ENCODE data around the gene PRPF40A. TPM values are rescaled to one million over a fixed set of nuclear protein-coding genes. Genes with fewer than 3 reads are reported as not detected.

Gene PRPF40A
- total and polyA plus RNA-seq, 2 of the 8 experiments (the other 6 are each of a cell fraction or from before 2014, with no cell fraction given), result 85.5 to 176 TPM

DNA sequence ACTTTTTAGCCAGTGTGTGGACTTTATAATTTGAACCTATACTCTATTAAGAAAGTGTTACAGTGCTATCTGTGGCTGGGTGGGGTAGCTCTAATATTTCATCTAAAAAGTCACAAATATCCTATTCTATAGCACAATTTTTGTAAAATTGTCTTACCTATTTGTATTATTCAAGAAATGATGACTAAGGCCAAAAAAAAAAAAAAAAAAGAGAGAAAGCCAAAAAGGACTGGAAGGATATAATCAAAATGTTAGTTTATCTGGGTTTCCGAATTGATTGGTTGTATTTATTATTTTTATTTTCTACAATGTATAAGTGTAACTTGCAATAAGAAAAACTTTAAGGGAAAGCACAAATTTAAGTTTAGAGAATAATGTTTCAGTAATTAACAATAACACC, 6.7 kb upstream of the PRPF40A start (continued):
- TF ChIP-seq, protein P1, sequence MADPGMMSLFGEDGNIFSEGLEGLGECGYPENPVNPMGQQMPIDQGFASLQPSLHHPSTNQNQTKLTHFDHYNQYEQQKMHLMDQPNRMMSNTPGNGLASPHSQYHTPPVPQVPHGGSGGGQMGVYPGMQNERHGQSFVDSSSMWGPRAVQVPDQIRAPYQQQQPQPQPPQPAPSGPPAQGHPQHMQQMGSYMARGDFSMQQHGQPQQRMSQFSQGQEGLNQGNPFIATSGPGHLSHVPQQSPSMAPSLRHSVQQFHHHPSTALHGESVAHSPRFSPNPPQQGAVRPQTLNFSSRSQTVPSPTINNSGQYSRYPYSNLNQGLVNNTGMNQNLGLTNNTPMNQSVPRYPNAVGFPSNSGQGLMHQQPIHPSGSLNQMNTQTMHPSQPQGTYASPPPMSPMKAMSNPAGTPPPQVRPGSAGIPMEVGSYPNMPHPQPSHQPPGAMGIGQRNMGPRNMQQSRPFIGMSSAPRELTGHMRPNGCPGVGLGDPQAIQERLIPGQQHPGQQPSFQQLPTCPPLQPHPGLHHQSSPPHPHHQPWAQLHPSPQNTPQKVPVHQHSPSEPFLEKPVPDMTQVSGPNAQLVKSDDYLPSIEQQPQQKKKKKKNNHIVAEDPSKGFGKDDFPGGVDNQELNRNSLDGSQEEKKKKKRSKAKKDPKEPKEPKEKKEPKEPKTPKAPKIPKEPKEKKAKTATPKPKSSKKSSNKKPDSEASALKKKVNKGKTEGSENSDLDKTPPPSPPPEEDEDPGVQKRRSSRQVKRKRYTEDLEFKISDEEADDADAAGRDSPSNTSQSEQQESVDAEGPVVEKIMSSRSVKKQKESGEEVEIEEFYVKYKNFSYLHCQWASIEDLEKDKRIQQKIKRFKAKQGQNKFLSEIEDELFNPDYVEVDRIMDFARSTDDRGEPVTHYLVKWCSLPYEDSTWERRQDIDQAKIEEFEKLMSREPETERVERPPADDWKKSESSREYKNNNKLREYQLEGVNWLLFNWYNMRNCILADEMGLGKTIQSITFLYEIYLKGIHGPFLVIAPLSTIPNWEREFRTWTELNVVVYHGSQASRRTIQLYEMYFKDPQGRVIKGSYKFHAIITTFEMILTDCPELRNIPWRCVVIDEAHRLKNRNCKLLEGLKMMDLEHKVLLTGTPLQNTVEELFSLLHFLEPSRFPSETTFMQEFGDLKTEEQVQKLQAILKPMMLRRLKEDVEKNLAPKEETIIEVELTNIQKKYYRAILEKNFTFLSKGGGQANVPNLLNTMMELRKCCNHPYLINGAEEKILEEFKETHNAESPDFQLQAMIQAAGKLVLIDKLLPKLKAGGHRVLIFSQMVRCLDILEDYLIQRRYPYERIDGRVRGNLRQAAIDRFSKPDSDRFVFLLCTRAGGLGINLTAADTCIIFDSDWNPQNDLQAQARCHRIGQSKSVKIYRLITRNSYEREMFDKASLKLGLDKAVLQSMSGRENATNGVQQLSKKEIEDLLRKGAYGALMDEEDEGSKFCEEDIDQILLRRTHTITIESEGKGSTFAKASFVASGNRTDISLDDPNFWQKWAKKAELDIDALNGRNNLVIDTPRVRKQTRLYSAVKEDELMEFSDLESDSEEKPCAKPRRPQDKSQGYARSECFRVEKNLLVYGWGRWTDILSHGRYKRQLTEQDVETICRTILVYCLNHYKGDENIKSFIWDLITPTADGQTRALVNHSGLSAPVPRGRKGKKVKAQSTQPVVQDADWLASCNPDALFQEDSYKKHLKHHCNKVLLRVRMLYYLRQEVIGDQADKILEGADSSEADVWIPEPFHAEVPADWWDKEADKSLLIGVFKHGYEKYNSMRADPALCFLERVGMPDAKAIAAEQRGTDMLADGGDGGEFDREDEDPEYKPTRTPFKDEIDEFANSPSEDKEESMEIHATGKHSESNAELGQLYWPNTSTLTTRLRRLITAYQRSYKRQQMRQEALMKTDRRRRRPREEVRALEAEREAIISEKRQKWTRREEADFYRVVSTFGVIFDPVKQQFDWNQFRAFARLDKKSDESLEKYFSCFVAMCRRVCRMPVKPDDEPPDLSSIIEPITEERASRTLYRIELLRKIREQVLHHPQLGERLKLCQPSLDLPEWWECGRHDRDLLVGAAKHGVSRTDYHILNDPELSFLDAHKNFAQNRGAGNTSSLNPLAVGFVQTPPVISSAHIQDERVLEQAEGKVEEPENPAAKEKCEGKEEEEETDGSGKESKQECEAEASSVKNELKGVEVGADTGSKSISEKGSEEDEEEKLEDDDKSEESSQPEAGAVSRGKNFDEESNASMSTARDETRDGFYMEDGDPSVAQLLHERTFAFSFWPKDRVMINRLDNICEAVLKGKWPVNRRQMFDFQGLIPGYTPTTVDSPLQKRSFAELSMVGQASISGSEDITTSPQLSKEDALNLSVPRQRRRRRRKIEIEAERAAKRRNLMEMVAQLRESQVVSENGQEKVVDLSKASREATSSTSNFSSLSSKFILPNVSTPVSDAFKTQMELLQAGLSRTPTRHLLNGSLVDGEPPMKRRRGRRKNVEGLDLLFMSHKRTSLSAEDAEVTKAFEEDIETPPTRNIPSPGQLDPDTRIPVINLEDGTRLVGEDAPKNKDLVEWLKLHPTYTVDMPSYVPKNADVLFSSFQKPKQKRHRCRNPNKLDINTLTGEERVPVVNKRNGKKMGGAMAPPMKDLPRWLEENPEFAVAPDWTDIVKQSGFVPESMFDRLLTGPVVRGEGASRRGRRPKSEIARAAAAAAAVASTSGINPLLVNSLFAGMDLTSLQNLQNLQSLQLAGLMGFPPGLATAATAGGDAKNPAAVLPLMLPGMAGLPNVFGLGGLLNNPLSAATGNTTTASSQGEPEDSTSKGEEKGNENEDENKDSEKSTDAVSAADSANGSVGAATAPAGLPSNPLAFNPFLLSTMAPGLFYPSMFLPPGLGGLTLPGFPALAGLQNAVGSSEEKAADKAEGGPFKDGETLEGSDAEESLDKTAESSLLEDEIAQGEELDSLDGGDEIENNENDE (IDR thresholded peaks at IDR 0.05; ENCODE audit: insufficient replicate concordance, low read length), result no peak
- TF ChIP-seq BCL11A (IDR thresholded peaks at IDR 0.05; ENCODE audit: low read depth in 2 of 2, low read length in 2 of 2), result no peak
- TF ChIP-seq, protein P2, sequence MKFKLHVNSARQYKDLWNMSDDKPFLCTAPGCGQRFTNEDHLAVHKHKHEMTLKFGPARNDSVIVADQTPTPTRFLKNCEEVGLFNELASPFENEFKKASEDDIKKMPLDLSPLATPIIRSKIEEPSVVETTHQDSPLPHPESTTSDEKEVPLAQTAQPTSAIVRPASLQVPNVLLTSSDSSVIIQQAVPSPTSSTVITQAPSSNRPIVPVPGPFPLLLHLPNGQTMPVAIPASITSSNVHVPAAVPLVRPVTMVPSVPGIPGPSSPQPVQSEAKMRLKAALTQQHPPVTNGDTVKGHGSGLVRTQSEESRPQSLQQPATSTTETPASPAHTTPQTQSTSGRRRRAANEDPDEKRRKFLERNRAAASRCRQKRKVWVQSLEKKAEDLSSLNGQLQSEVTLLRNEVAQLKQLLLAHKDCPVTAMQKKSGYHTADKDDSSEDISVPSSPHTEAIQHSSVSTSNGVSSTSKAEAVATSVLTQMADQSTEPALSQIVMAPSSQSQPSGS (IDR thresholded peaks at IDR 0.05; ENCODE audit: low read length), result no peak
- no peak for TF ChIP-seq RNF2 (IDR thresholded peaks at IDR 0.05; ENCODE audit: borderline replicate concordance, low read depth, low read length, missing control alignments, poor library complexity, severe bottlenecking)
- no peak for TF ChIP-seq CHD1 (IDR thresholded peaks at IDR 0.05; ENCODE audit: low read depth, low read length)
- TF ChIP-seq SP2 (IDR thresholded peaks at IDR 0.05; ENCODE audit: low read length), result no peak
- no peak for TF ChIP-seq TAF1 (IDR thresholded peaks at IDR 0.05; ENCODE audit: low read depth, low read length)
- TF ChIP-seq, protein P3, sequence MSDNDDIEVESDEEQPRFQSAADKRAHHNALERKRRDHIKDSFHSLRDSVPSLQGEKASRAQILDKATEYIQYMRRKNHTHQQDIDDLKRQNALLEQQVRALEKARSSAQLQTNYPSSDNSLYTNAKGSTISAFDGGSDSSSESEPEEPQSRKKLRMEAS (IDR thresholded peaks at IDR 0.05), result no peak
- no peak for TF ChIP-seq EP300 (IDR thresholded peaks at IDR 0.05; ENCODE audit: borderline replicate concordance in 1 of 2, low read depth in 2 of 2, low read length in 2 of 2)

Measured in H1 (cell line).